Measurements from ENCODE around the gene RAB26.
"Not testable (repeated sequence)": the region's sequence is repeated elsewhere in the genome, so short reads cannot be mapped to it uniquely, and the experiment has no call there.

The RAB26 gene

GRCh38 chr16:2114885-2115590 lies 33.4 kb upstream of the RAB26 start:
- DNase-seq; in situ Hi-C loops (cut with HindIII; ENCODE audit: low pct_ligation_motif_present, low pct_unique_long_range_greater_than_20kb, low sequenced_read_pairs): not testable (repeated sequence)

GRCh38 chr16:2115591-2115973 lies 32.8 kb upstream of the RAB26 start:
- DNase-seq: no peak
- in situ Hi-C loops (cut with HindIII; ENCODE audit: low pct_ligation_motif_present, low pct_unique_long_range_greater_than_20kb, low sequenced_read_pairs): no loop called here

- in situ Hi-C loops (cut with HindIII; ENCODE audit: low pct_ligation_motif_present, low pct_unique_long_range_greater_than_20kb, low sequenced_read_pairs); DNase-seq: not testable (repeated sequence)
These were observed 32.0 kb upstream of the RAB26 start for GRCh38 chr16:2116428-2116827.

GRCh38 chr16:2117341-2117740 lies 31.1 kb upstream of the RAB26 start:
- in situ Hi-C loops (cut with HindIII; ENCODE audit: low pct_ligation_motif_present, low pct_unique_long_range_greater_than_20kb, low sequenced_read_pairs); DNase-seq: not testable (repeated sequence)

GRCh38 chr16:2117960-2118722 lies 30.3 kb upstream of the RAB26 start:
- in situ Hi-C loops (cut with HindIII; ENCODE audit: low pct_ligation_motif_present, low pct_unique_long_range_greater_than_20kb, low sequenced_read_pairs); DNase-seq: not testable (repeated sequence)

- peak; percentile 42 for DNase-seq
- in situ Hi-C loops (cut with HindIII; ENCODE audit: low pct_ligation_motif_present, low pct_unique_long_range_greater_than_20kb, low sequenced_read_pairs): not testable (repeated sequence)
These were observed 27.1 kb upstream of the RAB26 start for GRCh38 chr16:2121325-2121724.

GRCh38 chr16:2121853-2122252 lies 26.6 kb upstream of the RAB26 start:
- in situ Hi-C loops (cut with HindIII; ENCODE audit: low pct_ligation_motif_present, low pct_unique_long_range_greater_than_20kb, low sequenced_read_pairs): no loop called here
- DNase-seq: no peak

GRCh38 chr16:2122429-2122828 lies 26.0 kb upstream of the RAB26 start:
- no peak for DNase-seq
- in situ Hi-C loops (cut with HindIII; ENCODE audit: low pct_ligation_motif_present, low pct_unique_long_range_greater_than_20kb, low sequenced_read_pairs): no loop called here

GRCh38 chr16:2122934-2123683 lies 25.3 kb upstream of the RAB26 start:
- in situ Hi-C loops (cut with HindIII; ENCODE audit: low pct_ligation_motif_present, low pct_unique_long_range_greater_than_20kb, low sequenced_read_pairs); DNase-seq: not testable (repeated sequence)

- in situ Hi-C loops (cut with HindIII; ENCODE audit: low pct_ligation_motif_present, low pct_unique_long_range_greater_than_20kb, low sequenced_read_pairs); DNase-seq: not testable (repeated sequence)
These were observed 24.6 kb upstream of the RAB26 start for GRCh38 chr16:2123706-2124376.

- in situ Hi-C loops (cut with HindIII; ENCODE audit: low pct_ligation_motif_present, low pct_unique_long_range_greater_than_20kb, low sequenced_read_pairs); DNase-seq: not testable (repeated sequence)
These were observed 24.1 kb upstream of the RAB26 start for GRCh38 chr16:2124377-2124693.

- in situ Hi-C loops (cut with HindIII; ENCODE audit: low pct_ligation_motif_present, low pct_unique_long_range_greater_than_20kb, low sequenced_read_pairs); DNase-seq: not testable (repeated sequence)
These were observed 23.6 kb upstream of the RAB26 start for GRCh38 chr16:2124694-2125444.

- in situ Hi-C loops (cut with HindIII; ENCODE audit: low pct_ligation_motif_present, low pct_unique_long_range_greater_than_20kb, low sequenced_read_pairs); DNase-seq: not testable (repeated sequence)
These were observed 22.8 kb upstream of the RAB26 start for GRCh38 chr16:2125609-2126008.

- DNase-seq; in situ Hi-C loops (cut with HindIII; ENCODE audit: low pct_ligation_motif_present, low pct_unique_long_range_greater_than_20kb, low sequenced_read_pairs): not testable (repeated sequence)
These were observed 22.2 kb upstream of the RAB26 start for GRCh38 chr16:2126161-2126743.

GRCh38 chr16:2126928-2127556 lies 21.4 kb upstream of the RAB26 start:
- DNase-seq; in situ Hi-C loops (cut with HindIII; ENCODE audit: low pct_ligation_motif_present, low pct_unique_long_range_greater_than_20kb, low sequenced_read_pairs): not testable (repeated sequence)

GRCh38 chr16:2127630-2128280 lies 20.7 kb upstream of the RAB26 start:
- DNase-seq: peak; percentile 49
- in situ Hi-C loops (cut with HindIII; ENCODE audit: low pct_ligation_motif_present, low pct_unique_long_range_greater_than_20kb, low sequenced_read_pairs): not testable (repeated sequence)

- in situ Hi-C loops (cut with HindIII; ENCODE audit: low pct_ligation_motif_present, low pct_unique_long_range_greater_than_20kb, low sequenced_read_pairs); DNase-seq: not testable (repeated sequence)
These were observed 19.2 kb upstream of the RAB26 start for GRCh38 chr16:2129251-2129650.

Data from ACHN (cell line).